ENCODE results near the gene TINAGL1. TPM values are rescaled to one million over a fixed set of nuclear protein-coding genes. Genes with fewer than 3 reads are reported as not detected.

The TINAGL1 gene
- total and polyA plus RNA-seq, 2 of the 13 experiments (the other 11 are each of a cell fraction or from before 2014, with no cell fraction given): 24.7 to 76.8 TPM

GRCh38 chr1:31583995-31584868 lies 7.9 kb downstream of the TINAGL1 start (continued):
- TF ChIP-seq AHDC1 (CRISPR knock-in tag; IDR thresholded peaks at IDR 0.05; ENCODE audit: borderline replicate concordance) (no peak), CSRNP2 (CRISPR knock-in tag; conservative IDR thresholded peaks at IDR 0.05; ENCODE audit: low read depth) (no peak), KMT2B (CRISPR knock-in tag; IDR thresholded peaks at IDR 0.05) (no peak), ZBTB20 (CRISPR knock-in tag; IDR thresholded peaks at IDR 0.05; ENCODE audit: borderline replicate concordance, low read depth) (no peak), ZBTB43 (CRISPR knock-in tag; conservative IDR thresholded peaks at IDR 0.05) (no peak), SIN3A (IDR thresholded peaks at IDR 0.05; ENCODE audit: borderline replicate concordance, low read depth, low read length) (no peak), NFRKB (IDR thresholded peaks at IDR 0.05) (no peak), RFX5 (IDR thresholded peaks at IDR 0.05; ENCODE audit: low read depth, low read length) (no peak), U2AF1 (optimal IDR thresholded peaks at IDR 0.05; ENCODE audit: low read depth, low read length) (no peak), RXRB (CRISPR knock-in tag; IDR thresholded peaks at IDR 0.05; ENCODE audit: borderline replicate concordance) (peak; percentile 65), SAFB2 (CRISPR knock-in tag; IDR thresholded peaks at IDR 0.05; ENCODE audit: borderline replicate concordance, low read depth) (no peak), ZBTB7A (CRISPR knock-in tag; IDR thresholded peaks at IDR 0.05) (no peak), TCF12 (IDR thresholded peaks at IDR 0.05) (no peak), TCF12 (CRISPR knock-in tag; IDR thresholded peaks at IDR 0.05) (no peak), BRF2 (CRISPR knock-in tag; IDR thresholded peaks at IDR 0.05) (no peak)
- TF ChIP-seq, protein P1, sequence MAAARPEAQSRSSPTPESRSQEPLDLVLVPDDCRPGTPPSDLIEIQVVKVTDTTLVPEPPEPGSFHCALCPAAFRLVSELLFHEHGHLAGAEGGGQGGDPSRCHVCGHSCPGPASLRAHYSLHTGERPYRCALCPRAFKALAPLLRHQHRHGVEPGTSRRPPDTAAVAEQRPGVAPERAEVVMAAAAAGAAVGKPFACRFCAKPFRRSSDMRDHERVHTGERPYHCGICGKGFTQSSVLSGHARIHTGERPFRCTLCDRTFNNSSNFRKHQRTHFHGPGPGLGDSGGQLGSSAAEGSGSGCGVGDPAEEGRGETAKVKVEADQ (CRISPR knock-in tag; IDR thresholded peaks at IDR 0.05; ENCODE audit: borderline replicate concordance): no peak

Measured in HepG2 (cell line).